Measurements from ENCODE around the gene RPL22L1.

The RPL22L1 gene

GRCh38 chr3:170867143-170867937 is 2.7 kb downstream of the RPL22L1 start:
- Histone ChIP-seq H3K9me3 (ENCODE audit: control insufficient read depth, insufficient read depth, low read length) (no peaks in the 10 kb centered on the region), H4K20me1 (ENCODE audit: control insufficient read depth, insufficient read depth, low read depth, low read length) (peaks cover 15% of the 10 kb centered on the region; the same call in 1 of the 2 replicates), H3K4me3 (ENCODE audit: low read length) (peak overlapping the region; percentile 83), H3K4me2 (ENCODE audit: low read length) (peak overlapping the region; percentile 87), H3K79me2 (ENCODE audit: control insufficient read depth, low read length) (peaks cover 35% of the 10 kb centered on the region), H3K36me3 (ENCODE audit: control insufficient read depth, low read length) (peaks cover 53% of the 10 kb centered on the region), H3K27ac (ENCODE audit: low read depth, low read length) (peak overlapping the region; percentile 84), H3K27me3 (ENCODE audit: control insufficient read depth, low read length) (no peaks in the 10 kb centered on the region), H3K9me2 (replicated peaks; ENCODE audit: control insufficient read depth, low read length) (no peaks in the 10 kb centered on the region), H3F3A (ENCODE audit: control insufficient read depth, insufficient read depth) (peaks cover 66% of the 10 kb centered on the region), H3K4me1 (ENCODE audit: control insufficient read depth, low read length) (peaks cover 27% of the 10 kb centered on the region)
- no peak for TF ChIP-seq EZH2phosphoT487 (IDR thresholded peaks at IDR 0.05; ENCODE audit: borderline replicate concordance, low read length)
- TF ChIP-seq, protein P1, sequence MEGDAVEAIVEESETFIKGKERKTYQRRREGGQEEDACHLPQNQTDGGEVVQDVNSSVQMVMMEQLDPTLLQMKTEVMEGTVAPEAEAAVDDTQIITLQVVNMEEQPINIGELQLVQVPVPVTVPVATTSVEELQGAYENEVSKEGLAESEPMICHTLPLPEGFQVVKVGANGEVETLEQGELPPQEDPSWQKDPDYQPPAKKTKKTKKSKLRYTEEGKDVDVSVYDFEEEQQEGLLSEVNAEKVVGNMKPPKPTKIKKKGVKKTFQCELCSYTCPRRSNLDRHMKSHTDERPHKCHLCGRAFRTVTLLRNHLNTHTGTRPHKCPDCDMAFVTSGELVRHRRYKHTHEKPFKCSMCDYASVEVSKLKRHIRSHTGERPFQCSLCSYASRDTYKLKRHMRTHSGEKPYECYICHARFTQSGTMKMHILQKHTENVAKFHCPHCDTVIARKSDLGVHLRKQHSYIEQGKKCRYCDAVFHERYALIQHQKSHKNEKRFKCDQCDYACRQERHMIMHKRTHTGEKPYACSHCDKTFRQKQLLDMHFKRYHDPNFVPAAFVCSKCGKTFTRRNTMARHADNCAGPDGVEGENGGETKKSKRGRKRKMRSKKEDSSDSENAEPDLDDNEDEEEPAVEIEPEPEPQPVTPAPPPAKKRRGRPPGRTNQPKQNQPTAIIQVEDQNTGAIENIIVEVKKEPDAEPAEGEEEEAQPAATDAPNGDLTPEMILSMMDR (IDR thresholded peaks at IDR 0.05; ENCODE audit: low read depth, low read length, poor library complexity, severe bottlenecking): no peak

DNA sequence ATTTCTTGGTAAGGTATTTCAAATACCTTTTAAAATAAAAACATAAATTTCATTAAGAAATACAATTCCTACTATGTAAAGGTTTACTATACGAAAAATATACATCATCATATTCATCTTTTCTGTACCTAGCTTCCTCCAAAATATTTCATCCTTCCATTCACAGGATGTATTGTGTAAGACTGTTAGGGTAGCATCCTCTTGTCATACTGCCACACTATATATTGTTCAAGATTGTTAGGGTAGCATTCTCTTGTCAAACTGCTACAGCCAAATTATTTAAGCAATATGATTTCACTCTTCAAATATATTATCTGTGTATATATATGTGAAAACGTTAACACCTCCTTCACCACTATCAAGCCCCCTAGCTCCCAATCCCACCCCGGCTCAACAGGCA is 3.5 kb downstream of the RPL22L1 start:
- peaks cover 35% of the 10 kb centered on the region for H3K79me2 ChIP-seq (ENCODE audit: control insufficient read depth, low read length)
- peak overlapping the region; percentile 84 for H3K27ac ChIP-seq (ENCODE audit: low read depth, low read length)
- H3K4me3 ChIP-seq (ENCODE audit: low read length): peak overlapping the region; percentile 83; the same call in 1 of the 2 replicates
- peaks cover 53% of the 10 kb centered on the region for H3K36me3 ChIP-seq (ENCODE audit: control insufficient read depth, low read length)
- H4K20me1 ChIP-seq (ENCODE audit: control insufficient read depth, insufficient read depth, low read depth, low read length): peaks cover 15% of the 10 kb centered on the region; the same call in 1 of the 2 replicates
- no peaks in the 10 kb centered on the region for H3K9me3 ChIP-seq (ENCODE audit: control insufficient read depth, insufficient read depth, low read length)
- no peak for TF ChIP-seq EZH2phosphoT487 (IDR thresholded peaks at IDR 0.05; ENCODE audit: borderline replicate concordance, low read length)
- TF ChIP-seq, protein P1 (IDR thresholded peaks at IDR 0.05; ENCODE audit: low read depth, low read length, poor library complexity, severe bottlenecking): no peak
- peaks cover 26% of the 10 kb centered on the region for H3K4me1 ChIP-seq (ENCODE audit: control insufficient read depth, low read length)
- peaks cover 66% of the 10 kb centered on the region for H3F3A ChIP-seq (ENCODE audit: control insufficient read depth, insufficient read depth)
- no peaks in the 10 kb centered on the region for H3K9me2 ChIP-seq (replicated peaks; ENCODE audit: control insufficient read depth, low read length)
- H3K27me3 ChIP-seq (ENCODE audit: control insufficient read depth, low read length): no peaks in the 10 kb centered on the region
- peak overlapping the region; percentile 87 for H3K4me2 ChIP-seq (ENCODE audit: low read length)

DNA sequence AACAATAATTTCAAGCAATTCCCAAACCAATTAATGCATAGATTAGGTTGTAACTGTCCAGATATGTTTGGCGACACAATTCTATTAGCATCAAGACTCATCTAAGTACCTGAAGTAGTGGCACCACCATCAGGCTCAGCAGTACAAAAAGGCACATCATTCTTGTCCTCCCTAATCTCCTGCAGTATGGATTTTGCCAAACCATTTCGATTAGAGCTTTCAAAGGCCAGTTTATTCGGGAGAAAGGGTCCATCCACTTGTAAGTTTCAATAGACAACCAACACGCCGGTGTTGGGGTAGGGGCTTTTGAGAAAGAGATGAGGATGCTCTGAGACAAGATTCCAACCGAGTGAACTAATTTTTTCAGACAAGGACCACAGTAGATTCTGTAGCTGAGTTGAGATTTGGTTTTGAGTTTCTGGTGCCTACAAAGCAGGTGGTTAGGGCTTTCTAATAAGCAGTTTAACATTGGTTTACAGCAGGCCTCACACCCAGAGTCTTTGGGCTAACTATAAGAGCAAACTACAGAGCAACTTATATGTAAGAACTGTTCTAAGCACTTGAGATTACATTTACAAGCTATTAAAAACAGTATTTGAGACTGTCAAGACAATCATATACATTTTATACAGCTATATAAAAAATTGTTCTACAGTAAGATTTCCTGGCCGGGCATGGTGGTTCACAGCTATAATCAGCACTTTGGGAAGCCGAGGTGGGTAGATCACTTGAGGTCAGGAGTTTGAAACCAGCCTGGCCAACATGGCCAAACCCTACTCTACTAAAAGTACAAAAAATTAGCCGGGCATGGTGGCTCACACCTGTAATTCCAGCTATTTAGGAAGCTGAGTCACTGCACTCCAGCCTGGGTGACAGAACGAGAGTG is 4.5 kb downstream of the RPL22L1 start:
- TF ChIP-seq EZH2phosphoT487 (IDR thresholded peaks at IDR 0.05; ENCODE audit: borderline replicate concordance, low read length): no peak
- TF ChIP-seq, protein P1 (IDR thresholded peaks at IDR 0.05; ENCODE audit: low read depth, low read length, poor library complexity, severe bottlenecking): no peak
- H3K4me2 ChIP-seq (ENCODE audit: low read length): no peak overlapping the region
- peaks cover 53% of the 10 kb centered on the region for H3K36me3 ChIP-seq (ENCODE audit: control insufficient read depth, low read length)
- peaks cover 17% of the 10 kb centered on the region for H3K4me1 ChIP-seq (ENCODE audit: control insufficient read depth, low read length)
- no peaks in the 10 kb centered on the region for H3K9me2 ChIP-seq (replicated peaks; ENCODE audit: control insufficient read depth, low read length)
- peak overlapping the region; percentile 23 for H3K27ac ChIP-seq (ENCODE audit: low read depth, low read length)
- H3K9me3 ChIP-seq (ENCODE audit: control insufficient read depth, insufficient read depth, low read length): no peaks in the 10 kb centered on the region
- peaks cover 66% of the 10 kb centered on the region for H3F3A ChIP-seq (ENCODE audit: control insufficient read depth, insufficient read depth)
- H3K79me2 ChIP-seq (ENCODE audit: control insufficient read depth, low read length): peaks cover 31% of the 10 kb centered on the region
- no peak overlapping the region for H3K4me3 ChIP-seq (ENCODE audit: low read length)
- H4K20me1 ChIP-seq (ENCODE audit: control insufficient read depth, insufficient read depth, low read depth, low read length): peaks cover 15% of the 10 kb centered on the region; the same call in 1 of the 2 replicates
- no peaks in the 10 kb centered on the region for H3K27me3 ChIP-seq (ENCODE audit: control insufficient read depth, low read length)

Data from DOHH2 (cell line).